KG1 (cell line): ENCODE measurements around the gene ADGRG4.

Experiments used
- DNase-seq: peaks from one replicate; lab custom pipeline; 2025; lab: John Stamatoyannopoulos, UW

ADGRG4 gene

GRCh38 chrX:136295380-136295779 is 5.4 kb upstream of the ADGRG4 start:
- DNase-seq = no peak

GRCh38 chrX:136303041-136303440 is 2.3 kb downstream of the ADGRG4 start:
- DNase-seq = no peak

- DNase-seq = no peak
These were observed 3.7 kb downstream of the ADGRG4 start for GRCh38 chrX:136304493-136304892.

GRCh38 chrX:136306182-136306581 is 5.4 kb downstream of the ADGRG4 start:
- DNase-seq = no peak

GRCh38 chrX:136307471-136307870 is 6.7 kb downstream of the ADGRG4 start:
- DNase-seq = no peak

- DNase-seq = no peak
These were observed 9.6 kb downstream of the ADGRG4 start for GRCh38 chrX:136310411-136310810.

GRCh38 chrX:136318156-136318555 is 17.4 kb downstream of the ADGRG4 start:
- DNase-seq = no peak

GRCh38 chrX:136318895-136319597 is 18.3 kb downstream of the ADGRG4 start:
- no peak for DNase-seq

- DNase-seq = no peak
These were observed 18.8 kb downstream of the ADGRG4 start for GRCh38 chrX:136319600-136319999.

GRCh38 chrX:136321532-136321931 is 20.8 kb downstream of the ADGRG4 start:
- DNase-seq = no peak

- DNase-seq = no peak
These were observed 21.3 kb downstream of the ADGRG4 start for GRCh38 chrX:136322064-136322463.

GRCh38 chrX:136325377-136325776 is 24.6 kb downstream of the ADGRG4 start:
- DNase-seq = no peak

- no peak for DNase-seq
These were observed 28.2 kb downstream of the ADGRG4 start for GRCh38 chrX:136328933-136329332.

GRCh38 chrX:136336623-136337022 is 35.9 kb downstream of the ADGRG4 start:
- DNase-seq = no peak

GRCh38 chrX:136339702-136340101 is 38.9 kb downstream of the ADGRG4 start:
- no peak for DNase-seq

- DNase-seq = no peak
These were observed 43.6 kb downstream of the ADGRG4 start for GRCh38 chrX:136344320-136344719.

GRCh38 chrX:136346506-136346905 is 45.7 kb downstream of the ADGRG4 start:
- DNase-seq = no peak

GRCh38 chrX:136347706-136348105 is 46.9 kb downstream of the ADGRG4 start:
- no peak for DNase-seq

- DNase-seq = no peak
These were observed 52.8 kb downstream of the ADGRG4 start for GRCh38 chrX:136353526-136354093.

- no peak for DNase-seq
These were observed 53.4 kb downstream of the ADGRG4 start for GRCh38 chrX:136354201-136354600.

- DNase-seq = no peak
These were observed 68.6 kb downstream of the ADGRG4 start for GRCh38 chrX:136369377-136369776.

- no peak for DNase-seq
These were observed 76.0 kb downstream of the ADGRG4 start for GRCh38 chrX:136376713-136377112.

GRCh38 chrX:136380010-136380769 is 79.4 kb downstream of the ADGRG4 start:
- no peak for DNase-seq
